Neural cell (in vitro differentiated cells): ENCODE measurements around the gene NFIA. TPM values are rescaled to one million over a fixed set of nuclear protein-coding genes. Genes with fewer than 3 reads are reported as not detected.

Experiments
- H2AFZ ChIP-seq: fragments of 200-600, 300-800 bp; sonication (generic), shearing (Covaris generic); 2 replicates; pipeline ENCODE4 v1.6.0; 2014; ENCODE audit warnings: low read depth, mild to moderate bottlenecking, antibody characterized with exemption, low read length, moderate library complexity
- H3F3A ChIP-seq: fragments of 200-600 bp; shearing (Covaris generic); 2 replicates; pipeline ENCODE4 v1.6.1; 2016; ENCODE audit warnings: mild to moderate bottlenecking, moderate library complexity, mixed read lengths, antibody characterized with exemption, low read length; ENCODE audit not compliant: insufficient read depth, poor library complexity, severe bottlenecking
- H3K27ac ChIP-seq: fragments of 200-600, 300-800 bp; sonication (generic), shearing (Covaris generic); 2 replicates; pipeline ENCODE4 v1.5.1; 2014; ENCODE audit warnings: mild to moderate bottlenecking, low read length, moderate library complexity
- H3K27me3 ChIP-seq: fragments of 300-800, 200-600 bp; sonication (generic), shearing (Covaris generic); 2 replicates; pipeline ENCODE4 v1.6.0; 2014; ENCODE audit warnings: mild to moderate bottlenecking, low read depth, low read length, moderate library complexity; ENCODE audit not compliant: insufficient read depth
- H3K36me3 ChIP-seq: fragments of 300-800, 200-600 bp; sonication (generic), shearing (Covaris generic); 2 replicates; pipeline ENCODE4 v1.5.1; 2014; ENCODE audit warnings: mild to moderate bottlenecking, antibody characterized with exemption, low read length, moderate library complexity; ENCODE audit not compliant: insufficient read depth
- H3K4me2 ChIP-seq: fragments of 300-800, 200-600 bp; sonication (generic), shearing (Covaris generic); 2 replicates; pipeline ENCODE4 v1.6.0; 2014; ENCODE audit warnings: mild to moderate bottlenecking, low read length
- H3K4me3 ChIP-seq: fragments of 300-800, 200-600 bp; sonication (generic), shearing (Covaris generic); 2 replicates; pipeline ENCODE4 v1.5.1; 2014; ENCODE audit warnings: mild to moderate bottlenecking, low read length, moderate library complexity
- H3K79me2 ChIP-seq: fragments of 200-600 bp; shearing (Covaris generic); replicated peaks from 2 replicates; pipeline ENCODE4 v1.6.0; 2014; ENCODE audit warnings: mild to moderate bottlenecking, low read length, moderate library complexity; ENCODE audit not compliant: insufficient read depth
- H3K9ac ChIP-seq: fragments of 300-800, 200-600 bp; sonication (generic), shearing (Covaris generic); 2 replicates; pipeline ENCODE4 v1.6.1; 2016; ENCODE audit warnings: mild to moderate bottlenecking, low read length, mixed read lengths
- H3K9me2 ChIP-seq: fragments of 200-600 bp; shearing (Covaris generic); 2 replicates; pipeline ENCODE4 v1.6.1; 2016; ENCODE audit warnings: mild to moderate bottlenecking, low read length, mixed read lengths; ENCODE audit not compliant: insufficient read depth
- H3K9me3 ChIP-seq: fragments of 200-600, 300-800 bp; sonication (generic), shearing (Covaris generic); 2 replicates; pipeline ENCODE4 v1.6.1; 2016; ENCODE audit warnings: mild to moderate bottlenecking, mixed run types, low read length, moderate library complexity, mixed read lengths
- H4K20me1 ChIP-seq: fragments of 200-600 bp; shearing (Covaris generic); 2 replicates; pipeline ENCODE4 v1.6.1; 2016; ENCODE audit warnings: mild to moderate bottlenecking, mixed run types; ENCODE audit not compliant: insufficient read depth
- EP300 ChIP-seq: fragments of 450-650 bp; conservative IDR thresholded peaks from 2 replicates; pipeline ENCODE4 v1.6.1; 2014; ENCODE audit warnings: antibody characterized with exemption, mild to moderate bottlenecking, moderate library complexity; ENCODE audit not compliant: poor library complexity, severe bottlenecking
- EZH2 ChIP-seq: fragments of 200-600, 300-800 bp; shearing (Covaris generic), sonication (generic); IDR thresholded peaks from 2 replicates; pipeline ENCODE4 v1.6.1; 2014; ENCODE audit warnings: antibody characterized with exemption, low read length, borderline replicate concordance, mild to moderate bottlenecking; ENCODE audit not compliant: insufficient read depth, poor library complexity, severe bottlenecking
- MXI1 ChIP-seq: fragments of 450-650 bp; conservative IDR thresholded peaks from 2 replicates; pipeline ENCODE4 v1.6.1; 2014; ENCODE audit warnings: antibody characterized with exemption, mild to moderate bottlenecking; ENCODE audit not compliant: poor library complexity, severe bottlenecking
- RAD21 ChIP-seq: fragments of 450-650 bp; conservative IDR thresholded peaks from 2 replicates; pipeline ENCODE4 v1.6.1; 2014; ENCODE audit warnings: antibody characterized with exemption, mild to moderate bottlenecking, moderate library complexity
- REST ChIP-seq: IDR thresholded peaks from 2 replicates; pipeline ENCODE4 v1.6.1; 2012; ENCODE audit warnings: borderline replicate concordance
- SMC3 ChIP-seq: fragments of 450-650 bp; conservative IDR thresholded peaks from 2 replicates; pipeline ENCODE4 v1.6.1; 2014; ENCODE audit warnings: antibody characterized with exemption, mild to moderate bottlenecking, moderate library complexity; ENCODE audit not compliant: poor library complexity
- TAF1 ChIP-seq: IDR thresholded peaks from 2 replicates; pipeline ENCODE4 v1.6.1; 2012; ENCODE audit warnings: low read depth
- polyA plus RNA-seq: library from polyadenylated mRNA; depleted of rRNA; stranded (reverse); fragments of >200 nt; gene quantifications from 2 replicates; pipeline ENCODE4 v1.2.3, GENCODE V29; 2014
- TF ChIP-seq, protein P1 (sequence below): fragments of 450-650 bp; IDR thresholded peaks from 2 replicates; pipeline ENCODE4 v1.5.1; 2014; ENCODE audit warnings: antibody characterized with exemption, mild to moderate bottlenecking, moderate library complexity; ENCODE audit not compliant: poor library complexity, severe bottlenecking

The NFIA gene
- polyA plus RNA-seq, 1 donor from 2014 or later = 0.47 TPM

GRCh38 chr1:61260171-61260570 is 177.8 kb downstream of the NFIA start:
- Histone ChIP-seq H3K36me3 (no peaks in the 10 kb centered on the region), H2AFZ (no peak overlapping the region), H3K27ac (no peak overlapping the region), H4K20me1 (no peaks in the 10 kb centered on the region), H3K9me3 (no peaks in the 10 kb centered on the region), H3K9ac (no peak overlapping the region), H3F3A (no peaks in the 10 kb centered on the region), H3K4me3 (no peak overlapping the region), H3K4me2 (no peak overlapping the region), H3K27me3 (no peaks in the 10 kb centered on the region), H3K79me2 (no peaks in the 10 kb centered on the region), H3K9me2 (no peaks in the 10 kb centered on the region)
- TF ChIP-seq EP300 = no peak
- no peak for TF ChIP-seq SMC3
- TF ChIP-seq RAD21 = no peak

- Histone ChIP-seq H3K4me3 (no peak overlapping the region), H4K20me1 (no peaks in the 10 kb centered on the region), H2AFZ (no peak overlapping the region), H3K9me2 (no peaks in the 10 kb centered on the region), H3K79me2 (no peaks in the 10 kb centered on the region), H3K36me3 (no peaks in the 10 kb centered on the region), H3K27ac (no peak overlapping the region), H3K9ac (no peak overlapping the region), H3K4me2 (no peak overlapping the region), H3K9me3 (no peaks in the 10 kb centered on the region), H3K27me3 (no peaks in the 10 kb centered on the region), H3F3A (no peaks in the 10 kb centered on the region)
- no peak for TF ChIP-seq SMC3
- no peak for TF ChIP-seq EZH2
- TF ChIP-seq RAD21 = no peak
- no peak for TF ChIP-seq MXI1
- TF ChIP-seq, protein P1, sequence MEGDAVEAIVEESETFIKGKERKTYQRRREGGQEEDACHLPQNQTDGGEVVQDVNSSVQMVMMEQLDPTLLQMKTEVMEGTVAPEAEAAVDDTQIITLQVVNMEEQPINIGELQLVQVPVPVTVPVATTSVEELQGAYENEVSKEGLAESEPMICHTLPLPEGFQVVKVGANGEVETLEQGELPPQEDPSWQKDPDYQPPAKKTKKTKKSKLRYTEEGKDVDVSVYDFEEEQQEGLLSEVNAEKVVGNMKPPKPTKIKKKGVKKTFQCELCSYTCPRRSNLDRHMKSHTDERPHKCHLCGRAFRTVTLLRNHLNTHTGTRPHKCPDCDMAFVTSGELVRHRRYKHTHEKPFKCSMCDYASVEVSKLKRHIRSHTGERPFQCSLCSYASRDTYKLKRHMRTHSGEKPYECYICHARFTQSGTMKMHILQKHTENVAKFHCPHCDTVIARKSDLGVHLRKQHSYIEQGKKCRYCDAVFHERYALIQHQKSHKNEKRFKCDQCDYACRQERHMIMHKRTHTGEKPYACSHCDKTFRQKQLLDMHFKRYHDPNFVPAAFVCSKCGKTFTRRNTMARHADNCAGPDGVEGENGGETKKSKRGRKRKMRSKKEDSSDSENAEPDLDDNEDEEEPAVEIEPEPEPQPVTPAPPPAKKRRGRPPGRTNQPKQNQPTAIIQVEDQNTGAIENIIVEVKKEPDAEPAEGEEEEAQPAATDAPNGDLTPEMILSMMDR = no peak
- TF ChIP-seq EP300 = no peak
- no peak for TF ChIP-seq REST
- TF ChIP-seq TAF1 = no peak
Measured at GRCh38 chr1:61261595-61261994, 179.2 kb downstream of the NFIA start.
